Measurements from ENCODE around the gene ERF.

ERF gene

GRCh38 chr19:42233678-42234292 is 21.1 kb downstream of the ERF start:
- Histone ChIP-seq H3K36me3 (ENCODE audit: control insufficient read depth, insufficient read depth, low read length) (peaks cover 55% of the 10 kb centered on the region), H3K9ac (ENCODE audit: low read length) (no peak overlapping the region), H3K27ac (ENCODE audit: low read depth, low read length) (no peak overlapping the region), H3K4me1 (ENCODE audit: control insufficient read depth, insufficient read depth, low read length) (no peaks in the 10 kb centered on the region), H3K27me3 (ENCODE audit: control insufficient read depth, insufficient read depth, low read length) (no peaks in the 10 kb centered on the region), H3K4me3 (ENCODE audit: low read length) (no peak overlapping the region)

GRCh38 chr19:42233106-42233505 is 21.8 kb downstream of the ERF start:
- no peak overlapping the region for H3K9ac ChIP-seq (ENCODE audit: low read length)
- H3K36me3 ChIP-seq (ENCODE audit: control insufficient read depth, insufficient read depth, low read length): peaks cover 57% of the 10 kb centered on the region
- no peaks in the 10 kb centered on the region for H3K4me1 ChIP-seq (ENCODE audit: control insufficient read depth, insufficient read depth, low read length)
- H3K27me3 ChIP-seq (ENCODE audit: control insufficient read depth, insufficient read depth, low read length): no peaks in the 10 kb centered on the region
- H3K4me3 ChIP-seq (ENCODE audit: low read length): no peak overlapping the region
- no peak overlapping the region for H3K27ac ChIP-seq (ENCODE audit: low read depth, low read length)

GRCh38 chr19:42232435-42232834 is 22.5 kb downstream of the ERF start:
- Histone ChIP-seq H3K4me3 (ENCODE audit: low read length) (no peak overlapping the region), H3K4me1 (ENCODE audit: control insufficient read depth, insufficient read depth, low read length) (no peaks in the 10 kb centered on the region), H3K27me3 (ENCODE audit: control insufficient read depth, insufficient read depth, low read length) (no peaks in the 10 kb centered on the region), H3K36me3 (ENCODE audit: control insufficient read depth, insufficient read depth, low read length) (peaks cover 57% of the 10 kb centered on the region), H3K27ac (ENCODE audit: low read depth, low read length) (no peak overlapping the region), H3K9ac (ENCODE audit: low read length) (no peak overlapping the region)

GRCh38 chr19:42230571-42230970 is 24.4 kb downstream of the ERF start:
- Histone ChIP-seq H3K27ac (ENCODE audit: low read depth, low read length) (no peak overlapping the region), H3K4me1 (ENCODE audit: control insufficient read depth, insufficient read depth, low read length) (no peaks in the 10 kb centered on the region), H3K4me3 (ENCODE audit: low read length) (no peak overlapping the region), H3K9ac (ENCODE audit: low read length) (no peak overlapping the region), H3K27me3 (ENCODE audit: control insufficient read depth, insufficient read depth, low read length) (no peaks in the 10 kb centered on the region), H3K36me3 (ENCODE audit: control insufficient read depth, insufficient read depth, low read length) (peaks cover 58% of the 10 kb centered on the region)

- Histone ChIP-seq H3K36me3 (ENCODE audit: control insufficient read depth, insufficient read depth, low read length) (peaks cover 56% of the 10 kb centered on the region), H3K9ac (ENCODE audit: low read length) (no peak overlapping the region), H3K27ac (ENCODE audit: low read depth, low read length) (no peak overlapping the region)
Measured at GRCh38 chr19:42229855-42230351, 25.0 kb downstream of the ERF start.

GRCh38 chr19:42229301-42229854 is 25.6 kb downstream of the ERF start:
- H3K27ac ChIP-seq (ENCODE audit: low read depth, low read length): no peak overlapping the region
- H3K4me1 ChIP-seq (ENCODE audit: control insufficient read depth, insufficient read depth, low read length): no peaks in the 10 kb centered on the region
- no peaks in the 10 kb centered on the region for H3K27me3 ChIP-seq (ENCODE audit: control insufficient read depth, insufficient read depth, low read length)
- no peak overlapping the region for H3K4me3 ChIP-seq (ENCODE audit: low read length)
- H3K36me3 ChIP-seq (ENCODE audit: control insufficient read depth, insufficient read depth, low read length): peaks cover 55% of the 10 kb centered on the region
- H3K9ac ChIP-seq (ENCODE audit: low read length): no peak overlapping the region

More at GRCh38 chr19:42229855-42230351, 25.0 kb downstream of the ERF start:
- Histone ChIP-seq H3K27me3 (ENCODE audit: control insufficient read depth, insufficient read depth, low read length) (no peaks in the 10 kb centered on the region), H3K4me3 (ENCODE audit: low read length) (no peak overlapping the region), H3K4me1 (ENCODE audit: control insufficient read depth, insufficient read depth, low read length) (no peaks in the 10 kb centered on the region)

- H3K4me3 ChIP-seq (ENCODE audit: low read length): no peak overlapping the region
- peaks cover 50% of the 10 kb centered on the region for H3K36me3 ChIP-seq (ENCODE audit: control insufficient read depth, insufficient read depth, low read length)
- H3K4me1 ChIP-seq (ENCODE audit: control insufficient read depth, insufficient read depth, low read length): no peaks in the 10 kb centered on the region
- H3K27me3 ChIP-seq (ENCODE audit: control insufficient read depth, insufficient read depth, low read length): no peaks in the 10 kb centered on the region
- no peak overlapping the region for H3K27ac ChIP-seq (ENCODE audit: low read depth, low read length)
- no peak overlapping the region for H3K9ac ChIP-seq (ENCODE audit: low read length)
Measured at GRCh38 chr19:42228641-42229040, 26.3 kb downstream of the ERF start.

- Histone ChIP-seq H3K27me3 (ENCODE audit: control insufficient read depth, insufficient read depth, low read length) (no peaks in the 10 kb centered on the region), H3K4me3 (ENCODE audit: low read length) (no peak overlapping the region), H3K4me1 (ENCODE audit: control insufficient read depth, insufficient read depth, low read length) (no peaks in the 10 kb centered on the region), H3K36me3 (ENCODE audit: control insufficient read depth, insufficient read depth, low read length) (peaks cover 36% of the 10 kb centered on the region), H3K9ac (ENCODE audit: low read length) (no peak overlapping the region), H3K27ac (ENCODE audit: low read depth, low read length) (no peak overlapping the region)
Measured at GRCh38 chr19:42226886-42227285, 28.0 kb downstream of the ERF start.

GRCh38 chr19:42225718-42226292 is 29.1 kb downstream of the ERF start:
- H3K27me3 ChIP-seq (ENCODE audit: control insufficient read depth, insufficient read depth, low read length): no peaks in the 10 kb centered on the region
- H3K4me3 ChIP-seq (ENCODE audit: low read length): no peak overlapping the region
- no peak overlapping the region for H3K9ac ChIP-seq (ENCODE audit: low read length)
- peaks cover 32% of the 10 kb centered on the region for H3K36me3 ChIP-seq (ENCODE audit: control insufficient read depth, insufficient read depth, low read length)
- no peak overlapping the region for H3K27ac ChIP-seq (ENCODE audit: low read depth, low read length)
- H3K4me1 ChIP-seq (ENCODE audit: control insufficient read depth, insufficient read depth, low read length): peaks cover 4% of the 10 kb centered on the region

- peaks cover 32% of the 10 kb centered on the region for H3K36me3 ChIP-seq (ENCODE audit: control insufficient read depth, insufficient read depth, low read length)
Measured at GRCh38 chr19:42224940-42225717, 29.8 kb downstream of the ERF start.

GRCh38 chr19:42220751-42221097 is 34.2 kb downstream of the ERF start:
- Histone ChIP-seq H3K36me3 (ENCODE audit: control insufficient read depth, insufficient read depth, low read length) (peaks cover 9% of the 10 kb centered on the region), H3K9ac (ENCODE audit: low read length) (peak overlapping the region; percentile 38), H3K4me3 (ENCODE audit: low read length) (peak overlapping the region; percentile 94), H3K27ac (ENCODE audit: low read depth, low read length) (peak overlapping the region; percentile 61), H3K4me1 (ENCODE audit: control insufficient read depth, insufficient read depth, low read length) (peaks cover 18% of the 10 kb centered on the region), H3K27me3 (ENCODE audit: control insufficient read depth, insufficient read depth, low read length) (no peaks in the 10 kb centered on the region)

More at GRCh38 chr19:42224940-42225717, 29.8 kb downstream of the ERF start:
- peaks cover 7% of the 10 kb centered on the region for H3K4me1 ChIP-seq (ENCODE audit: control insufficient read depth, insufficient read depth, low read length)
- H3K27ac ChIP-seq (ENCODE audit: low read depth, low read length): no peak overlapping the region
- H3K9ac ChIP-seq (ENCODE audit: low read length): no peak overlapping the region
- no peaks in the 10 kb centered on the region for H3K27me3 ChIP-seq (ENCODE audit: control insufficient read depth, insufficient read depth, low read length)
- H3K4me3 ChIP-seq (ENCODE audit: low read length): no peak overlapping the region

All from rectal smooth muscle tissue (tissue), 1 donor.